ENCODE data around the gene SLC9C1.
"Not testable (repeated sequence)": the region's sequence is repeated elsewhere in the genome, so short reads cannot be mapped to it uniquely, and the experiment has no call there.

The SLC9C1 gene

GRCh38 chr3:112187300-112187699, 106.7 kb downstream of the SLC9C1 start:
- no peak for DNase-seq (ENCODE audit: low spot score)

- DNase-seq (ENCODE audit: low spot score), result not testable (repeated sequence)
Measured at GRCh38 chr3:112185423-112186035, 108.5 kb downstream of the SLC9C1 start.

GRCh38 chr3:112175646-112176045, 118.4 kb downstream of the SLC9C1 start:
- no peak for DNase-seq (ENCODE audit: low spot score)

- no peak for DNase-seq (ENCODE audit: low spot score)
Measured at GRCh38 chr3:112175037-112175436, 119.0 kb downstream of the SLC9C1 start.

GRCh38 chr3:112171144-112171543, 122.9 kb downstream of the SLC9C1 start:
- DNase-seq (ENCODE audit: low spot score), result no peak

GRCh38 chr3:112170046-112170445, 124.0 kb downstream of the SLC9C1 start:
- DNase-seq (ENCODE audit: low spot score), result no peak

- DNase-seq (ENCODE audit: low spot score), result no peak
Measured at GRCh38 chr3:112167758-112168157, 126.3 kb downstream of the SLC9C1 start.

GRCh38 chr3:112149136-112149535, 144.9 kb downstream of the SLC9C1 start:
- DNase-seq (ENCODE audit: low spot score), result no peak

- no peak for DNase-seq (ENCODE audit: low spot score)
Measured at GRCh38 chr3:112143689-112144088, 150.3 kb downstream of the SLC9C1 start.

GRCh38 chr3:112143251-112143650, 150.8 kb downstream of the SLC9C1 start:
- DNase-seq (ENCODE audit: low spot score), result no peak

- no peak for DNase-seq (ENCODE audit: low spot score)
Measured at GRCh38 chr3:112141293-112141692, 152.7 kb downstream of the SLC9C1 start.

- DNase-seq (ENCODE audit: low spot score), result no peak
Measured at GRCh38 chr3:112140584-112140983, 153.4 kb downstream of the SLC9C1 start.

GRCh38 chr3:112138219-112138969, 155.6 kb downstream of the SLC9C1 start:
- no peak for DNase-seq (ENCODE audit: low spot score)

GRCh38 chr3:112137781-112138180, 156.2 kb downstream of the SLC9C1 start:
- DNase-seq (ENCODE audit: low spot score), result no peak

- peak; percentile 38 for DNase-seq (ENCODE audit: low spot score)
Measured at GRCh38 chr3:112136959-112137693, 156.9 kb downstream of the SLC9C1 start.

GRCh38 chr3:112136046-112136445, 158.0 kb downstream of the SLC9C1 start:
- DNase-seq (ENCODE audit: low spot score), result no peak

- no peak for DNase-seq (ENCODE audit: low spot score)
Measured at GRCh38 chr3:112134335-112135124, 159.5 kb downstream of the SLC9C1 start.

- DNase-seq (ENCODE audit: low spot score), result no peak
Measured at GRCh38 chr3:112133626-112134334, 160.2 kb downstream of the SLC9C1 start.

GRCh38 chr3:112132975-112133448, 161.0 kb downstream of the SLC9C1 start, which contains the start of gene GCSAM:
Gene GCSAM (minus strand): TSS chr3:112133248. CDS start chr3:112133120, 128 bp downstream.
- DNase-seq (ENCODE audit: low spot score), result no peak

- DNase-seq (ENCODE audit: low spot score), result no peak
Measured at GRCh38 chr3:112132554-112132953, 161.5 kb downstream of the SLC9C1 start.

- no peak for DNase-seq (ENCODE audit: low spot score)
Measured at GRCh38 chr3:112132088-112132487, 161.9 kb downstream of the SLC9C1 start.
